Effector memory CD4-positive, alpha-beta T cell (primary cell): ENCODE measurements around the gene PSMD11.

Experiments
- DNase-seq, 3 donors: peaks; one replicate each; pipeline ENCODE4 v3.0.0-alpha.2; 2020
- H3K27ac ChIP-seq: 2 replicates; pipeline ENCODE4 v1.7.0; 2013; ENCODE audit warnings: mild to moderate bottlenecking, low read length, moderate library complexity; ENCODE audit not compliant: insufficient read depth, poor library complexity, severe bottlenecking
- H3K27me3 ChIP-seq: replicated peaks from 2 replicates; pipeline ENCODE4 v1.7.0; 2013; ENCODE audit warnings: mild to moderate bottlenecking, low read length; ENCODE audit not compliant: insufficient read depth, control insufficient read depth, poor library complexity, severe bottlenecking
- H3K36me3 ChIP-seq: 2 replicates; pipeline ENCODE4 v1.7.0; 2013; ENCODE audit warnings: mild to moderate bottlenecking, low read length, moderate library complexity; ENCODE audit not compliant: control insufficient read depth, insufficient read depth
- H3K4me1 ChIP-seq: 2 replicates; pipeline ENCODE4 v1.7.0; 2013; ENCODE audit warnings: low read length, mild to moderate bottlenecking; ENCODE audit not compliant: control insufficient read depth, insufficient read depth, poor library complexity, severe bottlenecking
- H3K4me3 ChIP-seq: 2 replicates; pipeline ENCODE4 v1.7.0; 2013; ENCODE audit warnings: low read length, low read depth, mild to moderate bottlenecking; ENCODE audit not compliant: insufficient read depth, poor library complexity, severe bottlenecking
- H3K9me3 ChIP-seq: 2 replicates; pipeline ENCODE4 v1.7.0; 2013; ENCODE audit warnings: mild to moderate bottlenecking, low read length, moderate library complexity; ENCODE audit not compliant: control insufficient read depth

PSMD11 gene

GRCh38 chr17:32482568-32483320, 38.4 kb downstream of the PSMD11 start:
- Histone ChIP-seq H3K36me3 (peaks cover 46% of the 10 kb centered on the region), H3K27ac (no peak overlapping the region), H3K27me3 (no peaks in the 10 kb centered on the region), H3K9me3 (no peaks in the 10 kb centered on the region), H3K4me1 (peaks cover 5% of the 10 kb centered on the region), H3K4me3 (no peak overlapping the region)
- no peak for DNase-seq

- H3K9me3 ChIP-seq: no peaks in the 10 kb centered on the region
- H3K27ac ChIP-seq: no peak overlapping the region
- peaks cover 38% of the 10 kb centered on the region for H3K36me3 ChIP-seq
- H3K4me3 ChIP-seq: no peak overlapping the region
- no peak for DNase-seq
- no peaks in the 10 kb centered on the region for H3K27me3 ChIP-seq
- peaks cover 8% of the 10 kb centered on the region for H3K4me1 ChIP-seq
These were observed 39.2 kb downstream of the PSMD11 start for GRCh38 chr17:32483451-32484019.

- no peaks in the 10 kb centered on the region for H3K9me3 ChIP-seq
- no peak for DNase-seq
- peaks cover 8% of the 10 kb centered on the region for H3K4me1 ChIP-seq
- H3K36me3 ChIP-seq: peaks cover 33% of the 10 kb centered on the region
- H3K27ac ChIP-seq: no peak overlapping the region
- H3K4me3 ChIP-seq: no peak overlapping the region
- no peaks in the 10 kb centered on the region for H3K27me3 ChIP-seq
These were observed 39.7 kb downstream of the PSMD11 start for GRCh38 chr17:32484041-32484461.

GRCh38 chr17:32484628-32485027, 40.3 kb downstream of the PSMD11 start:
- H3K27me3 ChIP-seq: no peaks in the 10 kb centered on the region
- H3K4me3 ChIP-seq: no peak overlapping the region
- no peak for DNase-seq
- peaks cover 28% of the 10 kb centered on the region for H3K36me3 ChIP-seq
- peaks cover 8% of the 10 kb centered on the region for H3K4me1 ChIP-seq
- no peak overlapping the region for H3K27ac ChIP-seq
- no peaks in the 10 kb centered on the region for H3K9me3 ChIP-seq

GRCh38 chr17:32485261-32486110, 41.2 kb downstream of the PSMD11 start:
- Histone ChIP-seq H3K36me3 (peaks cover 19% of the 10 kb centered on the region), H3K27me3 (no peaks in the 10 kb centered on the region), H3K27ac (peak overlapping the region; percentile 37), H3K9me3 (no peaks in the 10 kb centered on the region), H3K4me1 (peaks cover 8% of the 10 kb centered on the region), H3K4me3 (no peak overlapping the region)
- DNase-seq: no peak

- peaks cover 9% of the 10 kb centered on the region for H3K4me1 ChIP-seq
- H3K27ac ChIP-seq: peak overlapping the region; percentile 37
- H3K4me3 ChIP-seq: peak overlapping the region; percentile 25
- peaks cover 12% of the 10 kb centered on the region for H3K36me3 ChIP-seq
- no peaks in the 10 kb centered on the region for H3K27me3 ChIP-seq
- DNase-seq: peak in 2 of 3 donors; percentile 60 to 61
- H3K9me3 ChIP-seq: no peaks in the 10 kb centered on the region
These were observed 41.9 kb downstream of the PSMD11 start for GRCh38 chr17:32486111-32486700.

GRCh38 chr17:32486701-32487472, 42.6 kb downstream of the PSMD11 start, which contains the start of gene CDK5R1:
Gene CDK5R1, plus strand, starts transcription at chr17:32486993. Its CDS starts 628 bp downstream, at chr17:32487621.
- DNase-seq: peak; percentile 56 to 59 (median 58)
- H3K4me1 ChIP-seq: peaks cover 16% of the 10 kb centered on the region
- no peaks in the 10 kb centered on the region for H3K27me3 ChIP-seq
- peak within 1 kb of the TSS; percentile 74 for H3K4me3 ChIP-seq
- no peaks in the 10 kb centered on the region for H3K9me3 ChIP-seq
- peak within 1 kb of the TSS; percentile 37 for H3K27ac ChIP-seq
- H3K36me3 ChIP-seq: peaks cover 7% of the 10 kb centered on the region

- Histone ChIP-seq H3K9me3 (no peaks in the 10 kb centered on the region), H3K27me3 (no peaks in the 10 kb centered on the region), H3K4me3 (peak overlapping the region; percentile 74), H3K4me1 (peaks cover 23% of the 10 kb centered on the region), H3K36me3 (peaks cover 3% of the 10 kb centered on the region), H3K27ac (peak overlapping the region; percentile 31)
- no peak for DNase-seq
These were observed 43.3 kb downstream of the PSMD11 start for GRCh38 chr17:32487473-32488176.

GRCh38 chr17:32488177-32488542, 43.9 kb downstream of the PSMD11 start:
- peaks cover 28% of the 10 kb centered on the region for H3K4me1 ChIP-seq
- H3K27me3 ChIP-seq: no peaks in the 10 kb centered on the region
- peaks cover 3% of the 10 kb centered on the region for H3K36me3 ChIP-seq
- H3K4me3 ChIP-seq: peak overlapping the region; percentile 74
- no peaks in the 10 kb centered on the region for H3K9me3 ChIP-seq
- no peak for DNase-seq
- H3K27ac ChIP-seq: peak overlapping the region; percentile 31
